Measurements from ENCODE around the gene RASSF5. TPM values are rescaled to one million over a fixed set of nuclear protein-coding genes. Genes with fewer than 3 reads are reported as not detected.

Gene RASSF5
- total and polyA plus RNA-seq, 2 experiments from 2014 or later, result 0.48 to 4.4 TPM

GRCh38 chr1:206563367-206564207 is 56.3 kb downstream of the RASSF5 start:
- Mint-ChIP-seq H3K36me3 (ENCODE audit: low read depth) (no peaks in the 10 kb centered on the region; the same call in 2 of the 3 replicates), H3K27me3 (ENCODE audit: insufficient read depth, low read depth, poor library complexity) (peaks cover 12% of the 10 kb centered on the region), H3K27ac (no peak overlapping the region), H3K9me3 (no peaks in the 10 kb centered on the region), H3K4me1 (peaks cover 20% of the 10 kb centered on the region), H3K4me3 (no peak overlapping the region)
- Histone ChIP-seq H3K27ac (ENCODE audit: low read depth) (no peak overlapping the region), H3K4me2 (no peak overlapping the region), H3K79me2 (replicated peaks; ENCODE audit: insufficient read depth) (no peaks in the 10 kb centered on the region), H2AFZ (no peak overlapping the region), H3K9me2 (ENCODE audit: insufficient read depth) (0 out of 2 replicates have a peak, but pooled peaks cover under 1% of the 10 kb centered on the region), H3K4me3 (no peak overlapping the region), H3K27me3 (ENCODE audit: insufficient read depth) (peaks cover 5% of the 10 kb centered on the region), H3K36me3 (ENCODE audit: insufficient read depth) (no peaks in the 10 kb centered on the region), H4K20me1 (replicated peaks; ENCODE audit: insufficient read depth) (no peaks in the 10 kb centered on the region), H3F3A (replicated peaks; ENCODE audit: low read depth) (no peaks in the 10 kb centered on the region), H3K4me1 (ENCODE audit: insufficient read depth) (no peaks in the 10 kb centered on the region; the same call in none of the 2 replicates)
- TF ChIP-seq CTCF (conservative IDR thresholded peaks at IDR 0.05; ENCODE audit: low read depth in 2 of 2), result no peak
- no peak for TF ChIP-seq POLR2AphosphoS5 (IDR thresholded peaks at IDR 0.05; ENCODE audit: low read depth)
- TF ChIP-seq STAT1 (IDR thresholded peaks at IDR 0.05; ENCODE audit: unreplicated experiment), result no peak
- TF ChIP-seq JUNB (IDR thresholded peaks at IDR 0.05; ENCODE audit: unreplicated experiment), result no peak
- ATAC-seq, result no peak
- no peak for DNase-seq (ENCODE audit: low spot score)

GRCh38 chr1:206565995-206566394 is 58.7 kb downstream of the RASSF5 start:
- Histone ChIP-seq H3K9me2 (ENCODE audit: insufficient read depth) (0 out of 2 replicates have a peak, but pooled peaks cover 4% of the 10 kb centered on the region), H3F3A (replicated peaks; ENCODE audit: low read depth) (no peaks in the 10 kb centered on the region), H3K4me2 (no peak overlapping the region), H4K20me1 (replicated peaks; ENCODE audit: insufficient read depth) (no peaks in the 10 kb centered on the region), H3K4me1 (ENCODE audit: insufficient read depth) (0 out of 2 replicates have a peak, but pooled peaks cover 6% of the 10 kb centered on the region), H3K36me3 (ENCODE audit: insufficient read depth) (no peaks in the 10 kb centered on the region), H3K79me2 (replicated peaks; ENCODE audit: insufficient read depth) (no peaks in the 10 kb centered on the region), H3K4me3 (no peak overlapping the region), H3K27ac (ENCODE audit: low read depth) (no peak overlapping the region), H3K27me3 (ENCODE audit: insufficient read depth) (no peaks in the 10 kb centered on the region), H2AFZ (no peak overlapping the region)
- peaks cover 21% of the 10 kb centered on the region for H3K4me1 Mint-ChIP-seq
- H3K36me3 Mint-ChIP-seq (ENCODE audit: low read depth), result no peaks in the 10 kb centered on the region; the same call in 2 of the 3 replicates
- H3K9me3 Mint-ChIP-seq, result no peaks in the 10 kb centered on the region
- H3K27me3 Mint-ChIP-seq (ENCODE audit: insufficient read depth, low read depth, poor library complexity), result peaks cover 11% of the 10 kb centered on the region
- H3K27ac Mint-ChIP-seq, result no peak overlapping the region
- no peak for DNase-seq (ENCODE audit: low spot score)
- no peak overlapping the region for H3K4me3 Mint-ChIP-seq
- no peak for ATAC-seq
- TF ChIP-seq EZH2phosphoT487 (IDR thresholded peaks at IDR 0.05; ENCODE audit: unreplicated experiment) (no peak), JUNB (IDR thresholded peaks at IDR 0.05; ENCODE audit: unreplicated experiment) (no peak)

GRCh38 chr1:206566999-206567398 is 59.7 kb downstream of the RASSF5 start:
- Histone ChIP-seq H3K27ac (ENCODE audit: low read depth) (no peak overlapping the region), H3K36me3 (ENCODE audit: insufficient read depth) (no peaks in the 10 kb centered on the region), H3K9me2 (ENCODE audit: insufficient read depth) (0 out of 2 replicates have a peak, but pooled peaks cover 4% of the 10 kb centered on the region), H3K79me2 (replicated peaks; ENCODE audit: insufficient read depth) (no peaks in the 10 kb centered on the region), H3K4me1 (ENCODE audit: insufficient read depth) (0 out of 2 replicates have a peak, but pooled peaks cover 6% of the 10 kb centered on the region), H3F3A (replicated peaks; ENCODE audit: low read depth) (no peaks in the 10 kb centered on the region), H3K4me3 (no peak overlapping the region), H3K27me3 (ENCODE audit: insufficient read depth) (no peaks in the 10 kb centered on the region), H4K20me1 (replicated peaks; ENCODE audit: insufficient read depth) (no peaks in the 10 kb centered on the region), H2AFZ (no peak overlapping the region), H3K4me2 (no peak overlapping the region)
- Mint-ChIP-seq H3K27ac (no peak overlapping the region), H3K4me3 (no peak overlapping the region), H3K9me3 (no peaks in the 10 kb centered on the region), H3K36me3 (ENCODE audit: low read depth) (no peaks in the 10 kb centered on the region; the same call in 2 of the 3 replicates), H3K4me1 (peaks cover 21% of the 10 kb centered on the region), H3K27me3 (ENCODE audit: insufficient read depth, low read depth, poor library complexity) (peaks cover 11% of the 10 kb centered on the region)
- TF ChIP-seq EZH2 (IDR thresholded peaks at IDR 0.05; ENCODE audit: low read depth, unreplicated experiment) (no peak), STAT1 (IDR thresholded peaks at IDR 0.05; ENCODE audit: unreplicated experiment) (no peak)
- no peak for DNase-seq (ENCODE audit: low spot score)
- no peak for ATAC-seq
